ENCODE data around the gene RPGRIP1.
"Not testable (repeated sequence)": the region's sequence is repeated elsewhere in the genome, so short reads cannot be mapped to it uniquely, and the experiment has no call there.

RPGRIP1 gene

DNA sequence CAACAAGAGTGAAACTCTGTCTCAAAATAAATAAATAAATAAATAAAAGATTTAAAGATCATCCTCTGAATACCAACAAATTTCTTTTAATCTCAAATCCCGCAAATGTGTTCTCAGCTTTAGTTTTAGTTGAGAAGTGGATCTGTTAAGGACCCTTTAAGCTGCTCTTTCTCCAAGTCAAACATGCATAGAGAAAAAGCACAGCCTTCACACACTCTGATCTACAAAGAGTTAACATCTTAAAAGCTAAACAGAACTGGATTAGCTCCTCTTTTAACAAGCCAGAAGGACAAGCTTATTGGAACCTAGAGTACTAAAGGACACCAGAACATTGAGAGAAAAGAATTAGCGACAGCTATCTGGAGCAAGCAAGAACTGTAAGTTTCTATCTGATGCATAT, at the start of gene RPGRIP1:
TSS of gene RPGRIP1 (plus strand) at position 301 of the 400 bp plus-strand sequence. CDS start 7,894 bp downstream, outside the sequence.
- no peak for DNase-seq

DNA sequence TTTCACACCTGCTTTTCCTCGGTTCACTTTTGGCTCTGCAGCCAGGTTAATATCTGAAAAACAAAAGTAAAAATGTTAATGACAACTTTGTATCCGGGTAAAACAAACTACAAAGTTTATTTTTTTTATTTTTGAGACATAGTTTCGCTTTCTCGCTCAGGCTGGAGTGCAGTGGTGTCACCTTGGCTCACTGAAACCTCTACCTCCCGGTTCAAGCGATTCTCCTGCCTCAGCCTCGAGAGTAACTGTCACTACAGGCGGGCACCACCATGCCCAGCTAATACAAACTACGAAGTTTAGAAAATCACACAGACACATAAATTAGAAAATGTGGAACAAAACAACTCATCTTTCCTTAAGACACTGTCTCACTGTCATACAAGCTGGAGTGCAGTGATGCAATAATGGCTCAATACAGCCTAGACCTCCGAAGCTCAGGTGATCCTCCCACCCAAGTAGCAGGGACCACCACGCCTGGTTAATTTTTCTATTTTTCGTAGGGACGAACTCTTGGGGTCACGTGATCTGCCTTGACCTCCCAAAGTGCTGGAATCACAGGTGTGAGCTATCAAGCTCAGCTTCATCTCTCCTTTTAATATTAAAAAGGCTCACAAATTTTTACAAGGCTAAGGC, 48.7 kb upstream of the RPGRIP1 start:
- no peak for DNase-seq

- no peak for DNase-seq
Measured at GRCh38 chr14:21233457-21234076, 46.3 kb upstream of the RPGRIP1 start.

- no peak for DNase-seq
Measured at GRCh38 chr14:21234112-21234511, 45.8 kb upstream of the RPGRIP1 start.

GRCh38 chr14:21236948-21237797, 42.7 kb upstream of the RPGRIP1 start:
- DNase-seq: no peak

DNA sequence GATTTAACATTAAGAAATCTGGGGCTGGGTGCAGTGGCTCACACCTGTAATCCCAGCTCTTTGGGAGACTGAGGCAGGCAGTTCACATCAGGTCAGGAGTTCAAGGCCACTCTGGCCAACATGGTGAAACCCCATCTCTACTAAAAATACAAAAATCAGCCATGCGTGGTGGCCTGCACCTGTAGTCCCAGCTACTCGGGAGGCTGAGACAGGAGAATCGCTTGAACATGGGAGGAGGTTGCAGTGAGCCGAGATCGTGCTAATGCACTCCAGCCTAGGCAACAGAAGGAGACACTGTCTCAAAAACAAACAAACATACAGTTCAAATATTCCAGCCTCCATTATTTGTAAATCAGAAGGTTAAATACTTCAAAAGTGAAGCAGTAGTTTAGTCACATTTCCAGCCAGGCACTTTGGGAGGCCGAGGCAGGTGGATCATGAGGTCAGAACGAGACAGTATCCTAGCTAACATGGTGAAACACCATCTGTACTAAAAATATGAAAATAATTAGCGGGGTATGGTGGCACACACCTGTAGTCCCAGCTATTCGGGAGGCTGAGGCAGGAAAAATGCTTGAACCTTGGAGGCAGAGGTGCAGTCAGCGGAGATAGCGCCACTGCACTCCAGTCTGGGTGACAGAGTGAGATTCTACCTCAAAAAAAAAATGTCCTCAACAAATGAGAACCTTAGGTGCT, 40.9 kb upstream of the RPGRIP1 start:
- DNase-seq: no peak

DNA sequence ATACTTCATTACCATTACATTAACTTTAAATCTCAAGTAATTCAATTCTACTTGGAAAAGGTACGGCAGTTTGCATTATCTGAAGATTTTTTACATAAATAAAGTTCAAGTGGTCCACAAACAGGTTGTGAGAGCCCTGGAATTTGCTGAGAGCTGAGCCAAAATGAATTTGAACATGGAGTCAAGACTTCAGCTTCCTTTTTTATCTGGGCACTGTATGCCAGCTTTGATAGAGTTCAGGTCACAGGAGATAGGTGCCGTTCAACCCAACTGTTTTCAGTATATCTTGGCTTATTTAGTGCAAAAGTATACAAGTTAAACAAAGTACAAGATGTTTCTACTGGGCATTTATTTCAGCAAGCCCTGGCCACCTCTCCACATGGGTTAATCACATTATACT, 39.5 kb upstream of the RPGRIP1 start:
- DNase-seq: no peak

GRCh38 chr14:21241218-21241819, 38.6 kb upstream of the RPGRIP1 start:
- DNase-seq: peak; percentile 40

GRCh38 chr14:21244544-21244943, 35.3 kb upstream of the RPGRIP1 start:
- no peak for DNase-seq

DNA sequence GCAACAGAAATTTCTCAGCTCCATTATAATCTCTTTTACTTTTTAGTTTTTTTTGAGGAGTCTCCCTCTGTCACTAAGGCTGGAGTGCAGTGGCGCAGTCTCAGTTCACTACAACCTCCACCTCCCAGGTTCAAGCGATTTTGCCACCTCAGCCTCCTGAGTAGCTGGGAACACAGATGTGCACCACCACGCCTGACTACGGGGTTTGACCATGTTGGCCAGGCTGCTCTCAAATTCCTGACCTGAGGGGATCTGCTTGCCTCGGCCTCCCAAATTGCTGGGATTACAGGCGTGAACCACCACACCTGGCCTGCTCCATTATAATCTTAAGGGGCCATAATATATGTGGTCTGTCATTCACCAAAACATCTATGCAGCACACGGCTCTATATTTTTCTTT, 34.1 kb upstream of the RPGRIP1 start:
- no peak for DNase-seq

DNA sequence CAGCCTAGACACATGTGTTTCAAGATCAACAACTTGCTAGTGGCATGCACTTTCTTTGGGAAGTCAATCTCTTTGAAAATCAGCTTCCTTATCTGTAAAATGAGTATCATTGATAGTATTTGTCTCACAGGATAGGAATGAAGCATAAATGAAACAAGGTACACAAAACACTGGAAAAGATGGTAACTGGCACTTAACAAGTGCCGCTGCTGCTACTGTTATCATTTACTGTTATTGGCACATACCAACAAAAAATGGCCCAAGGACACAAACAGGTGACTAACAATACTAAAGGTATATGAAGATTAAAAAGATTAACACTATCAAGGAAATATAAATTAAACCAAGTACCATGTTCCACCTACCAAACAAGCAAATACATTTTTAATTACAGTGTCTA, 31.5 kb upstream of the RPGRIP1 start:
- no peak for DNase-seq

DNA sequence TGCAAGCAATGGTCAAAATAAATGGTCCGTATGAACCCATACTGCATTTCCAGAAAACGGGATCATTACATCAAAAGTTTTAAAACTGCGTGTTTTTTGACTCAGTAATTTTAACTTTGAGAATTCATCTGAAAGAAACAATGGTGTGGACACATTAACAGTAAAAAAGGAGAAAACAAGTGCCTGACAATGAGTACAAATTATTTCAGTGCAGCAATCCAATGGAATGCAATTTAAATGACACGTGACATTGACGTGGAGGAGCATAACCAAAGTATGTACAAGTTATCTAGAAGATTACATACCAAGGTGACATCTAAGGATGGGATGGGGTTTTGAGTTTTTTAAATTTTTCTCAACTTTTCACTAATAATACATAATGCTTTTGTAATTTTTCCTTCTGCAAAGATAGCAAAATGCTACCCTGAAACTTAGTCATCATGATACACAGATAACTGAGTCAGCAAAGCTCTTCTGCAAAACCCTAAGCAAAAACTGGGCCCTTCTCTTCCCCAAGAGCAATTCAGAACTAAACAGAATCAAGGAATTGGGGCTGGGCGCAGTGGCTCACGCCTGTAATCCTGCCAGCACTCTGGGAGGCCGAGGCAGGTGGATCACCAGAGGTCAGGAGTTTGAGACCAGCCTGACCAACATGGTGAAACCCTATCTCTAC, 31.0 kb upstream of the RPGRIP1 start:
- no peak for DNase-seq

GRCh38 chr14:21251215-21251614, 28.7 kb upstream of the RPGRIP1 start:
- DNase-seq: no peak

DNA sequence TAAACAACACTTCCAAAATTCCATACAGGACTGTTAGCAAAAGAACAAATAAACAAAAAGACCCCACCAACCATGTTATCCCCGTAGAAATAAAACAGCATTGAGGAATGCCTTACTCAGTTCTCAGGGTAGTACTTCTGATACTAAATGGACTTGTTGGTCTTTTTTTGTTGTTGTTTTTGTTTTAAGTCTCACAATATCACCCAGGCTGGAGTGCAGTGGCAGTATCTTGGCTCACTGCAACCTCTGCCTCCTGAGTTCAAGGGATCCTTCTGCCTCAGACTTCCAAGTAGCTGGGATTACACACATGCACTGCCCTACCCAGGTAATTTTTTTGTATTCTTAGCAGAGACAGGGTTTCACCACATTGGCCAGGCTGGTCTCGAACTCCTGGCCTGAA, 27.7 kb upstream of the RPGRIP1 start:
- DNase-seq: no peak

GRCh38 chr14:21255385-21256101, 24.3 kb upstream of the RPGRIP1 start:
- no peak for DNase-seq

- DNase-seq: not testable (repeated sequence)
Measured at GRCh38 chr14:21256102-21256447, 23.8 kb upstream of the RPGRIP1 start.

- peak; percentile 35 for DNase-seq
Measured at GRCh38 chr14:21256539-21257393, 23.1 kb upstream of the RPGRIP1 start.

DNA sequence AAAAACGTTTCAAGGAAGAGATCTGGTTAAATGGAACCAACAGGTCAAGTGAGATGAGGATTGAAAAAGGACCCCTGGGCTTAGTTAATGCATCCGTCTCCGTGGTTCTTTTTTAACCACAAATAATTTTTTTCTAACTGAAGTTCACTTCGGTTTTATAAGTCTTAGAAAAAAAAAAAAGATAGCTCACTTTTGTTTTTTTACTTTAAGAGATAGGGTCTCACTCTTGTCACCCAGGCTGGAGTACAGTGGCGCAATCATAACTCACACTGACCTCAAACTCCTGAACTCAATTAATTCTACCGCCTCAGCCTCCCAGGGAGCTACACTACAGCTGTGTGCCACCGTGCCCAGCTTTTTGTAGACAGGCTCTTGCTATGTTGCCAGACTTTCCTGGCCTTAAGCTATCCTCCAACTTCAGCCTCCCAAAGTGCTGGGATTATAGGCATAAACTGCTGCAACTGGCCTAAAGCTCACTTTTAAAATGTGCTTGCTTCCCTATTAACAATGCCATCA, 22.4 kb upstream of the RPGRIP1 start:
- DNase-seq: peak; percentile 36

DNA sequence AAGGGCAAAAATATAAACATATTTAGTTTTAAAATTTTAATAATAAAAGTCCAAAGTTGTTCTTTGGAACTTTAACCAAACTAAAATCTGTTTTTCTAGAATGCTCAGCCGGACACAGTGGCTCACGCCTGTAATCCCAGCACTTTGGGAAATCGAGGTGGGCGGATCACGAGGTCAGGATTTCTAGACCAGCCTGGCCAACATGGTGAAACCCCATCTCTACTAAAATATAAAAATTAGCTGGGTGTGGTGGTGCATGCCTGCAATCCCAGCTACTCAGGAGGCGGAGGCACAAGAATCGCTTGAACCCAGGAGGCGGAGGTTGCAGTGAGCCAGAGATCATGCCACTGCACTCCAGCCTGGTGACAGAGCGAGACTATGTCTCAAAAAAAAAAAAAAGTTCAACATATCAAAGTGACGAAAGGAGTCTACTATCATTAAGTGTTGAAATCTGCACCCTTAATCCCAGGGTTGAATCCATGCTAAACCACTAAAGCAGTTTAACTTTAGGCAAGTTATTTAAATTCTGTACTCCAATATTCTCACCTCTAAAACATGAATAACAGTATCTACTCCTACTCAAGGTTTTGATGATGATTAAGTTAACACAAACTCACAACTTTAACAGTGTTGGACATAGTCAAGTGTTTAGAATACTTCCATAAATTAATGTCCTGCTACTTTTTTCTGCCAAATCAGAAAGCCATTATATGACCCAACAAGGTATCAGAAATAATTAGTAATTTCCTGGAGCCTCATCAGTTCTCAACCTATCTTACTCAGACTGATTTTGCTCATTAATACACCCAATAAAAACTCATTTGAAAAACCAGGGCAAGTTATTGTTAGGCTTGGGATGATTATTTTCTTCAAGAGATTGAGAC, 21.6 kb upstream of the RPGRIP1 start:
- DNase-seq: no peak
